Bronchial epithelial cell (primary cell): Measurements from ENCODE around the gene BORCS5. TPM values are rescaled to one million over a fixed set of nuclear protein-coding genes. Genes with fewer than 3 reads are reported as not detected.

Experiments used
- DNase-seq: peaks from one replicate; pipeline ENCODE4 v3.0.0-alpha.2; 2010; ENCODE audit warnings: low read depth
- FAIRE-seq: peaks from 2 replicates; lab custom pipeline; 2011; peaks lifted over from hg19 to GRCh38; lab: Jason Lieb, UNC
- H3K27me3 ChIP-seq: 2 replicates; pipeline ENCODE4 v1.5.1; 2011; ENCODE audit warnings: low read length; ENCODE audit not compliant: control insufficient read depth, insufficient read depth
- H3K36me3 ChIP-seq: 2 replicates; pipeline ENCODE4 v1.5.1; 2011; ENCODE audit warnings: low read length; ENCODE audit not compliant: control insufficient read depth, insufficient read depth
- H3K4me3 ChIP-seq: 2 replicates; pipeline ENCODE4 v1.5.1; 2011; ENCODE audit warnings: mild to moderate bottlenecking, low read depth, low read length, control low read depth
- CTCF ChIP-seq: IDR thresholded peaks from 2 replicates; pipeline ENCODE4 v1.5.1; 2011; ENCODE audit warnings: mild to moderate bottlenecking, moderate library complexity, low read length, control low read depth, inconsistent platforms; ENCODE audit not compliant: insufficient read depth, severe bottlenecking
- total RNA-seq: library from RNA; depleted of rRNA; stranded (reverse); fragments of >200 nt; gene quantifications from 2 replicates; pipeline ENCODE4 v1.2.1, GENCODE V29; 2014

Gene BORCS5
- total RNA-seq, 1 donor from 2014 or later, result 7.9 TPM

GRCh38 chr12:12465522-12465921 lies 108.6 kb downstream of the BORCS5 start:
- H3K4me3 ChIP-seq, result no peak overlapping the region
- no peaks in the 10 kb centered on the region for H3K36me3 ChIP-seq
- no peak for DNase-seq
- TF ChIP-seq CTCF, result no peak
- no peak for FAIRE-seq
- H3K27me3 ChIP-seq, result no peaks in the 10 kb centered on the region

- no peak for TF ChIP-seq CTCF
- Histone ChIP-seq H3K36me3 (no peaks in the 10 kb centered on the region), H3K4me3 (no peak overlapping the region), H3K27me3 (no peaks in the 10 kb centered on the region)
- no peak for FAIRE-seq
- no peak for DNase-seq
Measured at GRCh38 chr12:12466157-12466556, 109.3 kb downstream of the BORCS5 start.

GRCh38 chr12:12467264-12467663 lies 110.4 kb downstream of the BORCS5 start:
- TF ChIP-seq CTCF, result no peak
- no peak overlapping the region for H3K4me3 ChIP-seq
- H3K36me3 ChIP-seq, result no peaks in the 10 kb centered on the region
- no peak for FAIRE-seq
- DNase-seq, result no peak
- no peaks in the 10 kb centered on the region for H3K27me3 ChIP-seq

- no peaks in the 10 kb centered on the region for H3K27me3 ChIP-seq
- H3K36me3 ChIP-seq, result no peaks in the 10 kb centered on the region
- no peak for DNase-seq
- no peak for FAIRE-seq
- H3K4me3 ChIP-seq, result no peak overlapping the region
- no peak for TF ChIP-seq CTCF
Measured at GRCh38 chr12:12467688-12468261, 110.9 kb downstream of the BORCS5 start.

- Histone ChIP-seq H3K36me3 (no peaks in the 10 kb centered on the region), H3K27me3 (no peaks in the 10 kb centered on the region), H3K4me3 (no peak overlapping the region)
- no peak for FAIRE-seq
- DNase-seq, result no peak
- no peak for TF ChIP-seq CTCF
Measured at GRCh38 chr12:12468575-12468974, 111.7 kb downstream of the BORCS5 start.

GRCh38 chr12:12469386-12469785 lies 112.5 kb downstream of the BORCS5 start:
- no peak for TF ChIP-seq CTCF
- FAIRE-seq (no peak), DNase-seq (peak; percentile 100)
- Histone ChIP-seq H3K4me3 (no peak overlapping the region), H3K36me3 (no peaks in the 10 kb centered on the region), H3K27me3 (no peaks in the 10 kb centered on the region)
